GM20000 (cell line): ENCODE results near the gene PROKR2.
A peak's percentile ranks its signal among the peaks of the same experiment; 100 is the strongest.

Experiments
- DNase-seq: peaks from one replicate; pipeline ENCODE4 v3.0.0; 2012; ENCODE audit warnings: low spot score
- TF ChIP-seq, protein P1 (sequence below): IDR thresholded peaks from 2 replicates; pipeline ENCODE4 v1.5.1; 2012; ENCODE audit warnings: mild to moderate bottlenecking, control low read depth; ENCODE audit errors: extremely low read depth, missing control alignments

PROKR2 gene

DNA sequence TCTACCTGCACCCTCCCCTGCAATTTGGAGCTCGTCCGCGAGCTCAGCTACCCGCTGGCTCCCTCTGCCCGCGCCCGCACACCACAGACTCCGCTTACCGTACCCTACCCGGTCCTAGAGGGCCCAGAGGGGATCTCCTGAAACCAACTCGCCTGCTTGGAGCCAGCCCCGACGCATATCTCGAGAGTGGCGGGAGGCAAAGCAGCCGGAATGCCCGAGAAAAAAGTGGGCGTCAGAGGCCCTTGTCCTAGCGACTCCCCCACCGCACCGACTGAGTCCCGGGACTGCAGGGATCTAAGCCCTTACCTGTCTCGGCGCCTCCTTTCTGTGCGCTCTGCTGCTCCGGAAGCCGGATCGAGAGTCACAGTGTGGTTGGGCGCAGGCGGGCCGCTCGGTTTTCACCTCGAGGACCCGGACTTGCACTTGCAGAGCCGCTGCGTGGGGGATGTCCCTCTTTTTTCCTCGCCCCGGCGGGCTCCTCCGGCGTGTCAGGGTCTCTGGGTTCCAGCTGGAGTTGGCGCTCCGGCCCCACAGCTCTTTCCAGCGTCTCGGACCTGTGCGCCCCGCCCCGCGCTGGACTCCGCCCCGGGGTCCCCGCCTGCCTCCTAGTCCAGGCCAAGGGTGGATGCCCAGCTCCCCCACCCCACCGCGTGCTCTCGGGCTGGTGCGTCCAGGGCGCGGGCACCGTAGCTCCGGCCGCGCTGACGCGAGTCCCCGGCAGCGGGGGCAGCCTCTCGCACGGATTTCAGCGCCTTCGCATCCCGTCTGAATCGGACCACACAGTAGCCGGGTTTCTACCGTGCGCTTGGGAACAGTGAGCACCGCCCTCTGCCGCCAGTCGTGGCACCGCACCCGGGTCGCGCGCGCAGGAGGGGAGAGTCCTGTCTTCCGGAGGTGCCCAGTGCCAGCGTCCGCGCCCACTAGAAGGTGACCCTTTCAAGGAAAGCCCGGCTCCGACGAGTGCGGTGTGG, at the start of gene PROKR2:
Gene PROKR2 (minus strand): TSS at position 767 of the 971 bp plus-strand sequence. CDS start 2,585 bp downstream, outside the sequence.
- TF ChIP-seq, protein P1, sequence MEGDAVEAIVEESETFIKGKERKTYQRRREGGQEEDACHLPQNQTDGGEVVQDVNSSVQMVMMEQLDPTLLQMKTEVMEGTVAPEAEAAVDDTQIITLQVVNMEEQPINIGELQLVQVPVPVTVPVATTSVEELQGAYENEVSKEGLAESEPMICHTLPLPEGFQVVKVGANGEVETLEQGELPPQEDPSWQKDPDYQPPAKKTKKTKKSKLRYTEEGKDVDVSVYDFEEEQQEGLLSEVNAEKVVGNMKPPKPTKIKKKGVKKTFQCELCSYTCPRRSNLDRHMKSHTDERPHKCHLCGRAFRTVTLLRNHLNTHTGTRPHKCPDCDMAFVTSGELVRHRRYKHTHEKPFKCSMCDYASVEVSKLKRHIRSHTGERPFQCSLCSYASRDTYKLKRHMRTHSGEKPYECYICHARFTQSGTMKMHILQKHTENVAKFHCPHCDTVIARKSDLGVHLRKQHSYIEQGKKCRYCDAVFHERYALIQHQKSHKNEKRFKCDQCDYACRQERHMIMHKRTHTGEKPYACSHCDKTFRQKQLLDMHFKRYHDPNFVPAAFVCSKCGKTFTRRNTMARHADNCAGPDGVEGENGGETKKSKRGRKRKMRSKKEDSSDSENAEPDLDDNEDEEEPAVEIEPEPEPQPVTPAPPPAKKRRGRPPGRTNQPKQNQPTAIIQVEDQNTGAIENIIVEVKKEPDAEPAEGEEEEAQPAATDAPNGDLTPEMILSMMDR, result no peak
- DNase-seq, result peak; percentile 50

DNA sequence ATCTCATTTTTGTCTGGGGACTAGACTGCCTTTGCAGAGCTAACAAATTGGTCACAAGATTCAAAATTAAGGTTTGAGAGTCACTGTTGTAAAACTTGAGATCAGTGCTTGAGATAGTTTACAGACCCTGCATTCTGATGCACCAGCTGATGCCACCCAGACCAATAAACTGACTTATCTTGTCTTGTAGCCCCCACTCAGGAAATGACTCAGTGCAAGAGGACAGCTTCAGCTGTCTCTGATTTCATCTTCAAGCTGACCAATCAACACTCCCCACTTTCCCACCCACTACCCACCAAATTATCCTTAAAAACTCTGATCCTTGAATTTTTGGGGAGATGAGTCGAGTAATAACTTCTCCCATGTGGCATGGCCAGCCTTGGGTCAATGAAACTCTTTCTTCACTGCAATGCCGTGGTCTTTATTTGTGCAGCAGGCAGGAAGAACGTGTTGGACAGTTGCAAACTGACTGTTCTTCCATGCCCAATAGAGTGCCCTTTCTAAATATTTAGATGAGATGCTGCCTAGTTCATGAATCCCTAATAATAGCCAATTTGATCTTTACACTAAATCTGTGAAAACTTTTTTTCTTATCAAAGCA, 48.3 kb upstream of the PROKR2 start:
- TF ChIP-seq, protein P1, result no peak
- DNase-seq, result no peak

DNA sequence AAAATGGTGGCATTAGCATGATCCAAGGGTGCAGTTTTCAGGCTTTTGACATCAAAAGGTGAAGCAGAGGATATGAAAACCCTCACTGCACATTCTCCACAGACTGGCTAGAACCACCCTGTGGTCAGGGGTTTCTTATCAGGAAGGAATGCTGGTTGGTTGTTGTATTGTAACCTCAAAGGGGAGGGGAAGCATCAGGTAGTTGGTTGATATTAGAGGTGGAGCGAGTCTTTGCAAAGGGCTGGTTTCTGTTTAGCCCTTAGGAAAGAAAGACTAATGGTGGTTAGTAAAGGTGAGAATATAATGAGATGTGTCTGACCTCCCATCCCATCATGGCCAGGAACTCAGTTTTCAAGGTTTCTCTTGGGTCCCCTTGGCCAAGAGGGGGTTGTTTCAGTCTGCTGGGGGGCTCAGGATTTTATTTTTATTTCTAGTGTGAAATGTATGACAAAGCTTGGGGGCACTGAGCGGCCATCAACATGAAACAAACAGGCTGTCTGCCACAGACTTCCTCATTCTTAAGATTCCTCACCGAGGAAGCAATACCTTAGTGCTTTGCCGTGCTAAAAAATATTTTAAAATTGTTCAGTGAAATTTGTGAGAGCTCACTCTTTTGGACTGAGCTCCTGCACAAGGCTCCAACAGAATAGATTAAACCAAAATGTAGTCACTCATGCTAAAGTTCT, 47.5 kb upstream of the PROKR2 start:
- TF ChIP-seq, protein P1, result no peak
- no peak for DNase-seq

DNA sequence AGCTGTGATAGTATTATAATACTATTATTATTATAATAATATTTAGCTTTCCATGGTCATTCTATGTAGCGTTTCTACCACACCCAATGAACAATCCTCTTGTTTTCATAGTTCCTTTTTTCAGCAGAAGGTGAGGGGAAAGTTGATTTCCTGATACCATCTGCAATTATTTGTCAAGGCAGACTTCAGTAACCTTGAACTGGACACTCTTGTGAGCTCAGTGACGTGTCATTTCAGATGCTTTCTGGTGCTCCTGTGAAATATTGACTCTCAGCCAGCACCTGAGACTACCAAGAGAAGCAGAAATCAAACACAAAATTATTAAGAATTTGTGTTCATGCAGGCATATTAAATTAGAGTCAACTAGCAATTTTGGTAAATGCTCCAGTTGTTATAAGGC, 46.0 kb upstream of the PROKR2 start:
- DNase-seq, result no peak
- TF ChIP-seq, protein P1, result no peak

DNA sequence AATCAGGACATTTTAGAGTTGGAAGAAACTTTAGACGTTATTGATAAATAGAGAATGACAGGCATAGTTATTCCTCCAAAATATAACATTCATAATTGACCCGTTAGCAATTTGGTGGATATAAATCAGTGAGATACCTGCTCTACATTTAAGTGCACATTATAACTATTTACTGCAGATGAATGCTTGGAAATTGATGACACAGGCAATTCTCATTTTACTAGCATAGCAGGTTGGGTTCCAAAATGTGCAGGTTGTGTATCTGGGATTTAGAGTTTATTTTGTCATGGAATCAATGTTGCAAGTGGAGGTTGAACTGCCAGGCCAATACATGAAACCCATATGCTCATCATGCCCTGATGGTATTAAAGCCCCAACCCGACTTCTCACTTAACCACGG, 44.4 kb upstream of the PROKR2 start:
- DNase-seq, result no peak
- TF ChIP-seq, protein P1, result no peak

DNA sequence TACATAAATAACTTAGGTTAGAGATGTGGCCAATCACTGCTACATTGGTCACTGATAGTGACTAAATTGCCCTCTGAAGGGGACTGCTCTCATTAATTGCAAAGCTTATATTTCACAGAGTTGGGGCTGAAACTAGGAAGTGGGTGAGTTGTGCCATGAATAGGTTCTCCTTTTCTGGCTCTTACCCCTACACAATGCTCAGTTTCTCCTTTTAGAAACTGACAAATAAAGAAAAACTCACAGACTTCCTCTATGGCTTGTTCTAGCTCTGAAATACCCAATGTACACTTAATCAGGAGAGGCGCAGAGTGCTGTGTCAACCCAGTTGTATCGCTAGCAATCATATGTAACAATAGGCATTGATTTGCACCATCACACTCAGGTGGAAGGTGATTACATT, 41.2 kb upstream of the PROKR2 start:
- no peak for DNase-seq
- TF ChIP-seq, protein P1, result no peak
